Suprapubic skin (tissue), 3 donors: ENCODE measurements around the gene SH3TC1.

Experiments
- EP300 ChIP-seq: sonication (generic); formaldehyde crosslinking; IDR thresholded peaks from one replicate; pipeline ENCODE4 v1.6.1; 2017; ENCODE audit warnings: antibody characterized with exemption
- TF ChIP-seq, protein P1 (sequence below), 2 donors: fragments of 200-600 bp in 1 of 2; fragments of 450-650 bp in 1 of 2; sonication (generic) in 1 of 2; IDR thresholded peaks; one replicate each; pipeline ENCODE4 v1.5.1; 2016 to 2019; ENCODE audit warnings: antibody characterized with exemption in 2 of 2, mild to moderate bottlenecking in 1 of 2, moderate library complexity in 1 of 2

DNA sequence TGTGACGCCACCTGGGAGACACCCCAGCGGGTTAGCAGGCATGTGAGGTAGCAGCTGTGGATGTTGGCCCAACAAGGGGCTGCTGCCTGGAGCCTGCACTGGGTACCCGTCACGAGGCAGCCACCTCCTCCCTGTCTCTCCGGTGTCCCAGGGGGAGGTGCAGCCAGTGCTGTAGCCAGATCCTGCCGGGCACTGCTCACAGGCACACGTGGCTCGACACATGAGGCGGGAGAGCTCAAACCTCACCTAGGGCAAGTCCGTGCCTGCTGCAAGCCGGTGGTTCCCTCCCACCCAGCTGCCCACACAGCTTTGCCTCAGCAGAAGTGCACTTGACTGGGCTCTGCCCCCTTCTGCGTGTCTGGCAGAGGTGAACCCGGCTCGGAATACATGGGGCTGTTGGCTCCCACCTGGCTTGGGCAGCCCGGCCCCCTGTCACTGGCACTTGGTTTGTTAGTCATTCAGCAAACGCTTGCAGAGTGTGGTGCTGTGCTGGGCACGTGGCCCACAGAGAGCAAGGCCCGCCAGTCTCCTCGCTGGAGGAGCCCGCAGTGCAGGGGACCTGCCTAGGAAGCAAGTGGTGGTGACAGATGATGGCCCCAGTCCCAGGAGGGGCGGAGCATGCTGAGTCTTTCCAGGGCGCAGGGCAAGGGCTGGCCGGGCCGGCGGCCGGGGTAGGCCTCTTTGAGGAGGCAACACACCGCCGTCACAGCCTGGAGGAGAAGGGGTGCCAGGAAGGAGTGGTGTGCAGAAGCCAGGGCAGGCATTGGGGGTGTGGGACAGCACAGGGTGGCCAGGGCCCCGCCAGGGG, 10.1 kb upstream of the SH3TC1 start:
- TF ChIP-seq, protein P1, sequence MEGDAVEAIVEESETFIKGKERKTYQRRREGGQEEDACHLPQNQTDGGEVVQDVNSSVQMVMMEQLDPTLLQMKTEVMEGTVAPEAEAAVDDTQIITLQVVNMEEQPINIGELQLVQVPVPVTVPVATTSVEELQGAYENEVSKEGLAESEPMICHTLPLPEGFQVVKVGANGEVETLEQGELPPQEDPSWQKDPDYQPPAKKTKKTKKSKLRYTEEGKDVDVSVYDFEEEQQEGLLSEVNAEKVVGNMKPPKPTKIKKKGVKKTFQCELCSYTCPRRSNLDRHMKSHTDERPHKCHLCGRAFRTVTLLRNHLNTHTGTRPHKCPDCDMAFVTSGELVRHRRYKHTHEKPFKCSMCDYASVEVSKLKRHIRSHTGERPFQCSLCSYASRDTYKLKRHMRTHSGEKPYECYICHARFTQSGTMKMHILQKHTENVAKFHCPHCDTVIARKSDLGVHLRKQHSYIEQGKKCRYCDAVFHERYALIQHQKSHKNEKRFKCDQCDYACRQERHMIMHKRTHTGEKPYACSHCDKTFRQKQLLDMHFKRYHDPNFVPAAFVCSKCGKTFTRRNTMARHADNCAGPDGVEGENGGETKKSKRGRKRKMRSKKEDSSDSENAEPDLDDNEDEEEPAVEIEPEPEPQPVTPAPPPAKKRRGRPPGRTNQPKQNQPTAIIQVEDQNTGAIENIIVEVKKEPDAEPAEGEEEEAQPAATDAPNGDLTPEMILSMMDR (IDR thresholded peaks at IDR 0.05) = no peak
- TF ChIP-seq EP300 = no peak
